Measurements from ENCODE around the gene ZNF385C.

DNA sequence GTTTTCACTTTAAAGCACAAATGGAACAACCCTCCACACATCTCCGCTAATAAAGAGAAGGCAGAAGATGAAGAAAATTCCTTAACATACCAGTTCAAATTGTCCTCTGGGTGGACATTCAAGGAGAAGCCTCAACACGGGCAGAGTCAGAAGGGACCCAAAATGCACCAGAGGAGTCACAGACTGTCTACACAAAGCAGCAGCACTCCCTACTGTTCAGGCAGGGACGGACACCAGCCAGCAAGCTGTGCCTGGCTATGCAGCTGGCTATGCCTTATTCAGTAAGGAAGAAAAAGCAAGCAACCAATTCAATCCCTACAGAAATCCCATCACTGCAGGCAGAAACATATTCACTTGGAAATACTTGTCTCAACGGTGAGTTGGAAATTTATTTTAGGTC, 89.1 kb downstream of the ZNF385C start:
- TF ChIP-seq CTCF (IDR thresholded peaks at IDR 0.05) (peak in 1 of 5 experiments; percentile 15), POLR2AphosphoS5 (IDR thresholded peaks at IDR 0.05) (no peak)
